ENCODE measurements around the gene FCER2. TPM values are rescaled to one million over a fixed set of nuclear protein-coding genes. Genes with fewer than 3 reads are reported as not detected.
A peak's percentile ranks its signal among the peaks of the same experiment; 100 is the strongest.

FCER2 gene
- total RNA-seq, 1 donor from 2014 or later = 0.50 TPM

- Histone ChIP-seq H3K9me3 (no peaks in the 10 kb centered on the region), H3K36me3 (peaks cover 12% of the 10 kb centered on the region), H3K4me3 (no peak overlapping the region), H3K4me1 (no peaks in the 10 kb centered on the region), H3K27ac (no peak overlapping the region), H3K27me3 (ENCODE audit: low read depth) (peaks cover 10% of the 10 kb centered on the region)
- no peak for DNase-seq
- intact Hi-C loops (cut with DNase I) = no loop called here
- ATAC-seq = no peak
- TF ChIP-seq CTCF (IDR thresholded peaks at IDR 0.05) = no peak
Observed at GRCh38 chr19:7689165-7689564, 12.8 kb downstream of the FCER2 start.

GRCh38 chr19:7687177-7687576 is 14.8 kb downstream of the FCER2 start:
- TF ChIP-seq CTCF (IDR thresholded peaks at IDR 0.05) = no peak
- Histone ChIP-seq H3K4me1 (peaks cover 2% of the 10 kb centered on the region), H3K36me3 (peaks cover 31% of the 10 kb centered on the region), H3K4me3 (no peak overlapping the region), H3K27ac (no peak overlapping the region), H3K9me3 (no peaks in the 10 kb centered on the region), H3K27me3 (ENCODE audit: low read depth) (peaks cover 10% of the 10 kb centered on the region)
- DNase-seq = no peak
- intact Hi-C loops (cut with DNase I) = no loop called here
- no peak for ATAC-seq

GRCh38 chr19:7685546-7686445 is 16.1 kb downstream of the FCER2 start:
- intact Hi-C loops (cut with DNase I) = no loop called here
- peaks cover 10% of the 10 kb centered on the region for H3K27me3 ChIP-seq (ENCODE audit: low read depth)
- H3K9me3 ChIP-seq = no peaks in the 10 kb centered on the region
- ATAC-seq = no peak
- peaks cover 7% of the 10 kb centered on the region for H3K4me1 ChIP-seq
- H3K4me3 ChIP-seq = no peak overlapping the region
- peaks cover 34% of the 10 kb centered on the region for H3K36me3 ChIP-seq
- H3K27ac ChIP-seq = no peak overlapping the region
- no peak for TF ChIP-seq CTCF (IDR thresholded peaks at IDR 0.05)
- DNase-seq = no peak

GRCh38 chr19:7682175-7682855 is 19.6 kb downstream of the FCER2 start:
- intact Hi-C loops (cut with DNase I) = no loop called here
- H3K27ac ChIP-seq = peak overlapping the region; percentile 92
- peak overlapping the region; percentile 100 for H3K4me3 ChIP-seq
- ATAC-seq (no peak), DNase-seq (no peak)
- peaks cover 14% of the 10 kb centered on the region for H3K4me1 ChIP-seq
- H3K36me3 ChIP-seq = peaks cover 34% of the 10 kb centered on the region
- H3K9me3 ChIP-seq = no peaks in the 10 kb centered on the region
- TF ChIP-seq CTCF (IDR thresholded peaks at IDR 0.05) = no peak
- no peaks in the 10 kb centered on the region for H3K27me3 ChIP-seq (ENCODE audit: low read depth)

- Histone ChIP-seq H3K36me3 (peaks cover 34% of the 10 kb centered on the region), H3K27ac (peak overlapping the region; percentile 92), H3K4me1 (peaks cover 14% of the 10 kb centered on the region), H3K9me3 (no peaks in the 10 kb centered on the region), H3K27me3 (ENCODE audit: low read depth) (no peaks in the 10 kb centered on the region), H3K4me3 (peak overlapping the region; percentile 100)
- ATAC-seq = peak; percentile 77 to 79
- peak; percentile 45 for TF ChIP-seq CTCF (IDR thresholded peaks at IDR 0.05)
- peak; percentile 90 for DNase-seq
- intact Hi-C loops (cut with DNase I) = loop anchor here (2.0 kb wide), 1 partner anchor 113 kb away; no protein-coding TSS in a partner anchor
Observed at GRCh38 chr19:7681340-7682174, 20.4 kb downstream of the FCER2 start.
